ENCODE results near the gene ASH1L.

Gene ASH1L

GRCh38 chr1:155304558-155305063 lies 258.0 kb downstream of the ASH1L start:
- H3K4me3 ChIP-seq (ENCODE audit: low read depth in 1 of 2, low read length in 1 of 2) = no peak overlapping the region
- H3K9me3 ChIP-seq = no peaks in the 10 kb centered on the region
- no peak overlapping the region for H3K27ac ChIP-seq
- H3K36me3 ChIP-seq = no peaks in the 10 kb centered on the region
- H3K4me1 ChIP-seq (ENCODE audit: control insufficient read depth in 1 of 2, insufficient read depth in 1 of 2, low read depth in 1 of 2, low read length in 1 of 2) = peaks cover 12 to 16% of the 10 kb centered on the region in 2 experiments
- TF ChIP-seq CTCF (IDR thresholded peaks at IDR 0.05) = no peak
- no peaks in the 10 kb centered on the region for H3K27me3 ChIP-seq

- TF ChIP-seq CTCF (IDR thresholded peaks at IDR 0.05) = no peak
- H3K27ac ChIP-seq = no peak within 1 kb of the TSS
Measured at GRCh38 chr1:155301342-155301841, 261.2 kb downstream of the ASH1L start, which contains the start of gene PKLR. Gene PKLR, minus strand, starts transcription at chr1:155301438. Its CDS starts 43 bp downstream, at chr1:155301395.

GRCh38 chr1:155300553-155301329 lies 261.9 kb downstream of the ASH1L start:
- Histone ChIP-seq H3K27me3 (peaks cover 19% of the 10 kb centered on the region), H3K4me1 (ENCODE audit: control insufficient read depth in 1 of 2, insufficient read depth in 1 of 2, low read depth in 1 of 2, low read length in 1 of 2) (no peaks in the 10 kb centered on the region), H3K4me3 (ENCODE audit: low read depth in 1 of 2, low read length in 1 of 2) (no peak overlapping the region), H3K27ac (no peak overlapping the region), H3K9me3 (no peaks in the 10 kb centered on the region), H3K36me3 (no peaks in the 10 kb centered on the region)
- TF ChIP-seq CTCF (IDR thresholded peaks at IDR 0.05) = no peak

More at GRCh38 chr1:155301342-155301841, 261.2 kb downstream of the ASH1L start, which contains the start of gene PKLR:
- H3K4me3 ChIP-seq (ENCODE audit: low read depth in 1 of 2, low read length in 1 of 2) = no peak within 1 kb of the TSS
- peaks cover 13% of the 10 kb centered on the region for H3K27me3 ChIP-seq
- H3K4me1 ChIP-seq (ENCODE audit: control insufficient read depth in 1 of 2, insufficient read depth in 1 of 2, low read depth in 1 of 2, low read length in 1 of 2) = no peaks in the 10 kb centered on the region
- no peaks in the 10 kb centered on the region for H3K9me3 ChIP-seq
- H3K36me3 ChIP-seq = no peaks in the 10 kb centered on the region

GRCh38 chr1:155300024-155300423 lies 262.6 kb downstream of the ASH1L start:
- Histone ChIP-seq H3K27me3 (peaks cover 27% of the 10 kb centered on the region), H3K36me3 (no peaks in the 10 kb centered on the region), H3K4me3 (ENCODE audit: low read depth in 1 of 2, low read length in 1 of 2) (no peak overlapping the region), H3K4me1 (ENCODE audit: control insufficient read depth in 1 of 2, insufficient read depth in 1 of 2, low read depth in 1 of 2, low read length in 1 of 2) (no peaks in the 10 kb centered on the region), H3K27ac (no peak overlapping the region), H3K9me3 (no peaks in the 10 kb centered on the region)
- TF ChIP-seq CTCF (IDR thresholded peaks at IDR 0.05) = no peak

GRCh38 chr1:155297384-155297783 lies 265.2 kb downstream of the ASH1L start:
- Histone ChIP-seq H3K4me3 (ENCODE audit: low read depth in 1 of 2, low read length in 1 of 2) (no peak overlapping the region), H3K9me3 (no peaks in the 10 kb centered on the region), H3K36me3 (no peaks in the 10 kb centered on the region), H3K27ac (no peak overlapping the region), H3K27me3 (peaks cover 53% of the 10 kb centered on the region), H3K4me1 (ENCODE audit: control insufficient read depth in 1 of 2, insufficient read depth in 1 of 2, low read depth in 1 of 2, low read length in 1 of 2) (no peaks in the 10 kb centered on the region)
- TF ChIP-seq CTCF (IDR thresholded peaks at IDR 0.05) = no peak
